LNCAP (cell line): ENCODE results near the gene ANKRD9.

Experiments used
- CTCF ChIP-seq: fragments of 450-650 bp; IDR thresholded peaks from 2 replicates; pipeline ENCODE4 v1.5.1; 2017; ENCODE audit warnings: mild to moderate bottlenecking

The ANKRD9 gene

GRCh38 chr14:102487204-102487577 is 22.4 kb downstream of the ANKRD9 start:
- no peak for TF ChIP-seq CTCF

GRCh38 chr14:102486513-102487203 is 22.9 kb downstream of the ANKRD9 start:
- no peak for TF ChIP-seq CTCF

GRCh38 chr14:102485693-102486512 is 23.7 kb downstream of the ANKRD9 start:
- TF ChIP-seq CTCF: no peak

GRCh38 chr14:102484316-102484715 is 25.3 kb downstream of the ANKRD9 start:
- no peak for TF ChIP-seq CTCF

- no peak for TF ChIP-seq CTCF
Observed at GRCh38 chr14:102481791-102482238, 27.8 kb downstream of the ANKRD9 start.

- TF ChIP-seq CTCF: no peak
Observed at GRCh38 chr14:102481371-102481770, 28.2 kb downstream of the ANKRD9 start.

- TF ChIP-seq CTCF: no peak
Observed at GRCh38 chr14:102479777-102480176, 29.8 kb downstream of the ANKRD9 start.
